GM19025 (cell line): ENCODE data around the gene CLTA.
A peak's percentile ranks its signal among the peaks of the same experiment; 100 is the strongest.

Experiments
- ATAC-seq: cut with Tn5 transposase; IDR thresholded peaks from one replicate; pipeline ENCODE4 v1.9.1; 2021; ENCODE audit warnings: mild to moderate bottlenecking, low read depth, moderate library complexity; ENCODE audit not compliant: unreplicated experiment

Gene CLTA

GRCh38 chr9:36190388-36191289, at the start of gene CLTA:
Gene CLTA (plus strand): TSS chr9:36190921. CDS start chr9:36191057, 136 bp downstream.
- ATAC-seq: peak; percentile 97

- no peak for ATAC-seq
Measured at GRCh38 chr9:36141288-36141687, 49.4 kb upstream of the CLTA start.

- ATAC-seq: no peak
Measured at GRCh38 chr9:36141761-36142160, 49.0 kb upstream of the CLTA start.

GRCh38 chr9:36142510-36143244, 48.0 kb upstream of the CLTA start:
- ATAC-seq: no peak

GRCh38 chr9:36143245-36143641, 47.5 kb upstream of the CLTA start:
- no peak for ATAC-seq

GRCh38 chr9:36144309-36145232, 46.1 kb upstream of the CLTA start:
- ATAC-seq: no peak

- no peak for ATAC-seq
Measured at GRCh38 chr9:36145970-36146369, 44.8 kb upstream of the CLTA start.

- no peak for ATAC-seq
Measured at GRCh38 chr9:36146651-36147050, 44.1 kb upstream of the CLTA start.

GRCh38 chr9:36147441-36148175, 43.1 kb upstream of the CLTA start:
- ATAC-seq: no peak

GRCh38 chr9:36148311-36149051, 42.2 kb upstream of the CLTA start:
- peak; percentile 58 for ATAC-seq

- no peak for ATAC-seq
Measured at GRCh38 chr9:36149197-36149596, 41.5 kb upstream of the CLTA start.

GRCh38 chr9:36150574-36151315, 40.0 kb upstream of the CLTA start:
- no peak for ATAC-seq

GRCh38 chr9:36151316-36152210, 39.2 kb upstream of the CLTA start:
- ATAC-seq: peak; percentile 82

- no peak for ATAC-seq
Measured at GRCh38 chr9:36152741-36153438, 37.8 kb upstream of the CLTA start.

- ATAC-seq: no peak
Measured at GRCh38 chr9:36153746-36154145, 37.0 kb upstream of the CLTA start.

- no peak for ATAC-seq
Measured at GRCh38 chr9:36154331-36154952, 36.3 kb upstream of the CLTA start.

GRCh38 chr9:36156116-36156515, 34.6 kb upstream of the CLTA start:
- ATAC-seq: no peak
